Testis (tissue), 3 donors: ENCODE data around the gene CHD2. TPM values are rescaled to one million over a fixed set of nuclear protein-coding genes. Genes with fewer than 3 reads are reported as not detected.
A peak's percentile ranks its signal among the peaks of the same experiment; 100 is the strongest.

Experiments
- DNase-seq: peaks from one replicate; pipeline ENCODE4 v3.0.0-alpha.2; 2019
- H3K27ac ChIP-seq, 2 donors: fragments of 200-600 bp; sonication (generic); one replicate each; pipeline ENCODE4 v1.5.1; 2019
- H3K27me3 ChIP-seq: fragments of 200-600 bp; sonication (generic); one replicate; pipeline ENCODE4 v1.5.1; 2019
- H3K36me3 ChIP-seq: fragments of 200-600 bp; sonication (generic); one replicate; pipeline ENCODE4 v1.5.1; 2017; ENCODE audit warnings: low read depth; ENCODE audit errors: missing control alignments
- H3K4me1 ChIP-seq: fragments of 200-600 bp; sonication (generic); one replicate; pipeline ENCODE4 v1.5.1; 2019
- H3K4me3 ChIP-seq, 2 donors: fragments of 200-600 bp; sonication (generic); one replicate each; pipeline ENCODE4 v1.5.1; 2017 to 2019
- H3K9me3 ChIP-seq: fragments of 200-600 bp; sonication (generic); one replicate; pipeline ENCODE4 v1.5.1; 2017
- CTCF ChIP-seq, 3 experiments: fragments of 450-650 bp in 2 of 3; fragments of 200-600 bp in 1 of 3; sonication (generic) in 1 of 3; IDR thresholded peaks; one replicate each; pipeline ENCODE4 v1.5.1; 2016 to 2019; ENCODE audit warnings: antibody characterized with exemption in 3 of 3, mild to moderate bottlenecking in 2 of 3, moderate library complexity in 1 of 3
- POLR2A ChIP-seq: fragments of 450-650 bp; IDR thresholded peaks from one replicate; pipeline ENCODE4 v1.6.1; 2017; ENCODE audit warnings: antibody characterized with exemption, mild to moderate bottlenecking, moderate library complexity
- WGBS, 2 donors: methylation state at CpG; one replicate each; pipeline ENCODE4 v1.1.5; 2018; 5-methylcytosine and 5-hydroxymethylcytosine counted together
- intact Hi-C: fragments of 100-400 bp; cut with DNase I; formaldehyde crosslinking; loops from one replicate; pipeline ENCODE4 v1.15.1; 2023; ENCODE audit warnings: low total_unique reads
- polyA plus RNA-seq: library from polyadenylated mRNA; stranded (reverse); fragments of 350-450 nt; fragmentation: Illumina TruSeq; extraction: RNeasy Lipid Tissue Mini Kit (QIAGEN cat#74804); gene quantifications from one replicate; pipeline ENCODE4 v1.2.3, GENCODE V29; 2014; ENCODE audit warnings: low read depth, low replicate concordance; ENCODE audit not compliant: insufficient read depth
- total RNA-seq, 2 donors: library from RNA; depleted of rRNA; stranded (reverse); fragments of >200 nt; gene quantifications; one replicate each; pipeline ENCODE4 v1.2.3, GENCODE V29; 2016

Gene CHD2
- total and polyA plus RNA-seq, 3 donors from 2014 or later, result 64.5 to 129 (median 113) TPM

DNA sequence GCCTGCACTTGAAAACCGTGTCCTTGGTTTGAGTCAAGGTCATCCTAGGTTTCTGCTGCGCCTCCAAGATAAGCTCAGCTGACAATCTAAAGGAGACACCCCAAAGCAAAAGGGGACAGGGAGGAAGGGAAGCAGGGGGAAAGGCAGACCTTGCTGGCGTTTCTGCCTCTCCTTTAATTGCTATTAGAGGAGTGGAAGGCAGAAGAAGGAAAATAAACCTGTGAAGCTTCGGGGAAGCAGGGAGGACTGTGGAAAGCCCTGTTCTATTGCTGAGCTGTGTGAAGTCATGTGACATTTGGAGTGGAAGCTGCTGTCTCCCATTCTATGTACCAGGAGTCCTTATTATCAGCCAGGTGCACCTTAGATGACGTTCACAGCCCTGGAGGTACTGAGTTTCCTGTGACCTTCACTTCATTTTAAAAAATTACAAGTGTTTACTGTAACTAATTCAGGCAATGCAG, 21.5 kb upstream of the CHD2 start:
- H3K27me3 ChIP-seq, result no peaks in the 10 kb centered on the region
- H3K4me3 ChIP-seq, result no peak overlapping the region
- peak; percentile 40 for DNase-seq
- H3K27ac ChIP-seq, result peak overlapping the region; percentile 91 to 94
- H3K9me3 ChIP-seq, result no peaks in the 10 kb centered on the region
- WGBS, 2 donors, result 25 to 54% methylated on average over 5 of the region's 5 CpGs
- peaks cover 50% of the 10 kb centered on the region for H3K4me1 ChIP-seq
- intact Hi-C loops, result no loop called here
- no peaks in the 10 kb centered on the region for H3K36me3 ChIP-seq
- TF ChIP-seq CTCF (IDR thresholded peaks at IDR 0.05) (no peak), POLR2A (no peak)

- TF ChIP-seq POLR2A (no peak), CTCF (IDR thresholded peaks at IDR 0.05) (no peak)
- peaks cover 50% of the 10 kb centered on the region for H3K4me1 ChIP-seq
- H3K9me3 ChIP-seq, result no peaks in the 10 kb centered on the region
- WGBS, 2 donors, result 87 to 89% methylated on average over 7 of the region's 7 CpGs
- intact Hi-C loops, result no loop called here
- H3K27ac ChIP-seq, result peak overlapping the region; percentile 91 to 94
- no peak overlapping the region for H3K4me3 ChIP-seq
- no peaks in the 10 kb centered on the region for H3K27me3 ChIP-seq
- H3K36me3 ChIP-seq, result no peaks in the 10 kb centered on the region
- no peak for DNase-seq
Measured at GRCh38 chr15:92879949-92880725, 20.0 kb upstream of the CHD2 start.

- peaks cover 53% of the 10 kb centered on the region for H3K4me1 ChIP-seq
- no peaks in the 10 kb centered on the region for H3K9me3 ChIP-seq
- no peak overlapping the region for H3K4me3 ChIP-seq
- no peaks in the 10 kb centered on the region for H3K36me3 ChIP-seq
- no peak for DNase-seq
- 59 to 79% methylated on average over 1 to 2 of the region's 2 CpGs for WGBS, 2 donors
- H3K27me3 ChIP-seq, result no peaks in the 10 kb centered on the region
- H3K27ac ChIP-seq, result peak overlapping the region; percentile 91 to 94
- intact Hi-C loops, result no loop called here
- TF ChIP-seq CTCF (IDR thresholded peaks at IDR 0.05) (no peak), POLR2A (no peak)
Measured at GRCh38 chr15:92880796-92881195, 19.3 kb upstream of the CHD2 start.

- peak overlapping the region; percentile 91 to 94 for H3K27ac ChIP-seq
- peaks cover 57% of the 10 kb centered on the region for H3K4me1 ChIP-seq
- WGBS, 2 donors, result 12 to 15% methylated on average over 7 of the region's 7 CpGs
- no peaks in the 10 kb centered on the region for H3K36me3 ChIP-seq
- no peaks in the 10 kb centered on the region for H3K9me3 ChIP-seq
- DNase-seq, result no peak
- no peaks in the 10 kb centered on the region for H3K27me3 ChIP-seq
- no peak for TF ChIP-seq POLR2A
- TF ChIP-seq CTCF (IDR thresholded peaks at IDR 0.05), result no peak
- intact Hi-C loops, result no loop called here
- peak overlapping the region in 1 of 2 donors; percentile 52 for H3K4me3 ChIP-seq
Measured at GRCh38 chr15:92881211-92881754, 18.8 kb upstream of the CHD2 start.
